GM04503 (cell line): ENCODE measurements around the gene MORC2.

Source experiments
- DNase-seq: peaks from one replicate; pipeline ENCODE4 v3.0.0-alpha.2; 2012; ENCODE audit warnings: low read depth

Gene MORC2

GRCh38 chr22:30968015-30968923 is at the start of gene MORC2:
MORC2 (minus strand) TSS chr22:30968774; CDS start chr22:30967889, 885 bp downstream.
- peak; percentile 1 for DNase-seq

GRCh38 chr22:31005535-31005934 is 37.0 kb upstream of the MORC2 start:
- DNase-seq = no peak

- no peak for DNase-seq
These were observed 32.7 kb upstream of the MORC2 start for GRCh38 chr22:31001124-31001770.

- DNase-seq = no peak
These were observed 29.8 kb upstream of the MORC2 start for GRCh38 chr22:30998329-30998728.

GRCh38 chr22:30996462-30996861 is 27.9 kb upstream of the MORC2 start:
- DNase-seq = no peak

- DNase-seq = no peak
These were observed 26.4 kb upstream of the MORC2 start for GRCh38 chr22:30994960-30995359.

GRCh38 chr22:30992565-30992964 is 24.0 kb upstream of the MORC2 start:
- DNase-seq = no peak

- no peak for DNase-seq
These were observed 22.1 kb upstream of the MORC2 start for GRCh38 chr22:30990690-30991089.

- no peak for DNase-seq
These were observed 20.9 kb upstream of the MORC2 start for GRCh38 chr22:30989474-30989873.

- DNase-seq = no peak
These were observed 17.1 kb upstream of the MORC2 start for GRCh38 chr22:30985561-30986208.

GRCh38 chr22:30984317-30984716 is 15.7 kb upstream of the MORC2 start:
- no peak for DNase-seq

GRCh38 chr22:30982512-30982911 is 13.9 kb upstream of the MORC2 start:
- no peak for DNase-seq

GRCh38 chr22:30979932-30980331 is 11.4 kb upstream of the MORC2 start:
- no peak for DNase-seq

GRCh38 chr22:30978304-30978962 is 9.9 kb upstream of the MORC2 start:
- no peak for DNase-seq

GRCh38 chr22:30970356-30970746 is 1.8 kb upstream of the MORC2 start:
- no peak for DNase-seq

GRCh38 chr22:30969532-30970355 is 1.2 kb upstream of the MORC2 start:
- DNase-seq = peak; percentile 3

- peak; percentile 85 for DNase-seq
These were observed 454 bp upstream of the MORC2 start, which contains the start of gene TUG1 for GRCh38 chr22:30968924-30969531. TUG1 (plus strand) TSS chr22:30969265.

- no peak for DNase-seq
These were observed 3.7 kb downstream of the MORC2 start for GRCh38 chr22:30964858-30965257.

GRCh38 chr22:30955153-30955552 is 13.4 kb downstream of the MORC2 start:
- DNase-seq = no peak

- DNase-seq = no peak
These were observed 15.4 kb downstream of the MORC2 start for GRCh38 chr22:30953206-30953605.
